ENCODE data around the gene MYO1D.

DNA sequence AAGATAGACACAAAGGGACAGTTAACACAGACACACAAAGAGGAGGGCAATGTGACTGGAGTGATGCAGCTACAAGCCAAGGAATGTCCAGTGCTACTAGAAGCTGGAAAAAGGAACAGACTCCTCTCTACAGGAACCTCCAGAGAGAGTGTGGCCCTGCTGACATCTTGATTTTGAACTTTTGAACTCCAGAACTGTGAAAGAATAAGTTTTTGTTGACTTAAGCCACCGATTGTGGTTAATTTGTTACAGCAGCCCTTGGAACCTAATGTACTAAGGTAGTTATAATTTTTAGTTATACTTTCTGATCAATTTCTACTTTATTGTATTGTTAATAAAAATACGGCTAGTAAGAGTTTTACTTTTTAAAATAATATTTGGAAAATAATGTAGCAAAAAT lies 129.1 kb downstream of the MYO1D start:
- TF ChIP-seq, protein P1, sequence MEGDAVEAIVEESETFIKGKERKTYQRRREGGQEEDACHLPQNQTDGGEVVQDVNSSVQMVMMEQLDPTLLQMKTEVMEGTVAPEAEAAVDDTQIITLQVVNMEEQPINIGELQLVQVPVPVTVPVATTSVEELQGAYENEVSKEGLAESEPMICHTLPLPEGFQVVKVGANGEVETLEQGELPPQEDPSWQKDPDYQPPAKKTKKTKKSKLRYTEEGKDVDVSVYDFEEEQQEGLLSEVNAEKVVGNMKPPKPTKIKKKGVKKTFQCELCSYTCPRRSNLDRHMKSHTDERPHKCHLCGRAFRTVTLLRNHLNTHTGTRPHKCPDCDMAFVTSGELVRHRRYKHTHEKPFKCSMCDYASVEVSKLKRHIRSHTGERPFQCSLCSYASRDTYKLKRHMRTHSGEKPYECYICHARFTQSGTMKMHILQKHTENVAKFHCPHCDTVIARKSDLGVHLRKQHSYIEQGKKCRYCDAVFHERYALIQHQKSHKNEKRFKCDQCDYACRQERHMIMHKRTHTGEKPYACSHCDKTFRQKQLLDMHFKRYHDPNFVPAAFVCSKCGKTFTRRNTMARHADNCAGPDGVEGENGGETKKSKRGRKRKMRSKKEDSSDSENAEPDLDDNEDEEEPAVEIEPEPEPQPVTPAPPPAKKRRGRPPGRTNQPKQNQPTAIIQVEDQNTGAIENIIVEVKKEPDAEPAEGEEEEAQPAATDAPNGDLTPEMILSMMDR (IDR thresholded peaks at IDR 0.05), result no peak
- TF ChIP-seq POLR2A (IDR thresholded peaks at IDR 0.05), result no peak
